RWPE2 (cell line): ENCODE measurements around the gene ERBB4.
A peak's percentile ranks its signal among the peaks of the same experiment; 100 is the strongest.

ENCODE experiments used
- ATAC-seq: fragments of 200-7000 bp; cut with Tn5 transposase; 3 replicates; pipeline ENCODE4 v1.9.1; 2021; ENCODE audit warnings: low read depth
- DNase-seq: peaks from one replicate; pipeline ENCODE4 v3.0.0-alpha.2; 2020; ENCODE audit warnings: low spot score
- H3K27ac ChIP-seq: fragments of 450-650 bp; 2 replicates; pipeline ENCODE4 v1.5.1; 2017; ENCODE audit warnings: mild to moderate bottlenecking; ENCODE audit not compliant: poor library complexity, severe bottlenecking
- H3K27me3 ChIP-seq: fragments of 250-450 bp; sonication (Bioruptor Pico); 2 replicates; pipeline ENCODE4 v1.5.1; 2021; ENCODE audit warnings: mild to moderate bottlenecking, moderate library complexity; ENCODE audit not compliant: insufficient read depth, poor library complexity, severe bottlenecking
- H3K36me3 ChIP-seq: fragments of 250-450 bp; sonication (Bioruptor Pico); 2 replicates; pipeline ENCODE4 v1.5.1; 2020; ENCODE audit warnings: low read depth, mild to moderate bottlenecking, moderate library complexity
- H3K4me1 ChIP-seq: fragments of 250-450 bp; sonication (Bioruptor Pico); 2 replicates; pipeline ENCODE4 v1.5.1; 2021; ENCODE audit warnings: mild to moderate bottlenecking, moderate library complexity; ENCODE audit not compliant: insufficient read depth, poor library complexity, severe bottlenecking
- H3K4me3 ChIP-seq: fragments of 250-450 bp; sonication (Bioruptor Pico); 2 replicates; pipeline ENCODE4 v1.5.1; 2021; ENCODE audit warnings: mild to moderate bottlenecking, moderate library complexity; ENCODE audit not compliant: severe bottlenecking
- H3K9me3 ChIP-seq: fragments of 250-450 bp; sonication (Bioruptor Pico); 2 replicates; pipeline ENCODE4 v1.5.1; 2021; ENCODE audit warnings: mild to moderate bottlenecking, moderate library complexity; ENCODE audit not compliant: severe bottlenecking
- CTCF ChIP-seq: fragments of 450-650 bp; IDR thresholded peaks from one replicate; pipeline ENCODE4 v1.5.1; 2017; ENCODE audit warnings: mild to moderate bottlenecking, moderate library complexity; ENCODE audit not compliant: poor library complexity, severe bottlenecking

Gene ERBB4

GRCh38 chr2:211417544-211417943 is 1121.1 kb downstream of the ERBB4 start:
- no peak overlapping the region for H3K4me3 ChIP-seq
- no peaks in the 10 kb centered on the region for H3K9me3 ChIP-seq
- ATAC-seq, result no peak
- TF ChIP-seq CTCF, result no peak
- H3K27ac ChIP-seq, result no peak overlapping the region
- no peaks in the 10 kb centered on the region for H3K27me3 ChIP-seq
- no peaks in the 10 kb centered on the region for H3K4me1 ChIP-seq
- no peaks in the 10 kb centered on the region for H3K36me3 ChIP-seq
- no peak for DNase-seq

- ATAC-seq (no peak), DNase-seq (no peak)
- H3K27me3 ChIP-seq, result no peaks in the 10 kb centered on the region
- no peak overlapping the region for H3K27ac ChIP-seq
- no peaks in the 10 kb centered on the region for H3K4me1 ChIP-seq
- TF ChIP-seq CTCF, result no peak
- H3K36me3 ChIP-seq, result no peaks in the 10 kb centered on the region
- H3K4me3 ChIP-seq, result no peak overlapping the region
- H3K9me3 ChIP-seq, result no peaks in the 10 kb centered on the region
Measured at GRCh38 chr2:211416373-211416772, 1122.2 kb downstream of the ERBB4 start.

GRCh38 chr2:211413746-211414145 is 1124.9 kb downstream of the ERBB4 start:
- H3K4me3 ChIP-seq, result no peak overlapping the region
- no peak overlapping the region for H3K27ac ChIP-seq
- H3K4me1 ChIP-seq, result peaks cover 5% of the 10 kb centered on the region
- no peaks in the 10 kb centered on the region for H3K27me3 ChIP-seq
- no peak for DNase-seq
- H3K9me3 ChIP-seq, result no peaks in the 10 kb centered on the region
- TF ChIP-seq CTCF, result no peak
- H3K36me3 ChIP-seq, result no peaks in the 10 kb centered on the region
- ATAC-seq, result no peak

- Histone ChIP-seq H3K36me3 (no peaks in the 10 kb centered on the region), H3K27me3 (no peaks in the 10 kb centered on the region), H3K9me3 (no peaks in the 10 kb centered on the region), H3K27ac (peak overlapping the region; percentile 94), H3K4me1 (peaks cover 38% of the 10 kb centered on the region), H3K4me3 (no peak overlapping the region)
- DNase-seq (no peak), ATAC-seq (peak; percentile 95)
- TF ChIP-seq CTCF, result no peak
Measured at GRCh38 chr2:211408483-211408891, 1130.1 kb downstream of the ERBB4 start.

GRCh38 chr2:211407076-211407475 is 1131.5 kb downstream of the ERBB4 start:
- H3K4me1 ChIP-seq, result peaks cover 38% of the 10 kb centered on the region
- H3K4me3 ChIP-seq, result no peak overlapping the region
- peak overlapping the region; percentile 94 for H3K27ac ChIP-seq
- TF ChIP-seq CTCF, result no peak
- H3K27me3 ChIP-seq, result no peaks in the 10 kb centered on the region
- no peak for DNase-seq
- ATAC-seq, result peak; percentile 50; the same call in 2 of the 3 replicates
- no peaks in the 10 kb centered on the region for H3K9me3 ChIP-seq
- H3K36me3 ChIP-seq, result no peaks in the 10 kb centered on the region
